ENCODE data around the gene SLC25A6. TPM values are rescaled to one million over a fixed set of nuclear protein-coding genes. Genes with fewer than 3 reads are reported as not detected.

The SLC25A6 gene
- total and polyA plus RNA-seq, 8 donors: 188 to 398 (median 229) TPM

- no peaks in the 10 kb centered on the region for H3K27me3 ChIP-seq
- H3K4me3 ChIP-seq: peak overlapping the region; percentile 86 to 99 (median 91)
- peaks cover 0 to 28% (median 18%) of the 10 kb centered on the region in 3 donors for H3K36me3 ChIP-seq
- 0 to 2% methylated on average over 27 to 69 of the region's 76 CpGs for WGBS, 2 donors
- H3K4me1 ChIP-seq: peaks cover 5 to 16% (median 11%) of the 10 kb centered on the region in 3 donors
- no peak for FAIRE-seq
- DNase-seq: peak in 5 of 6 donors; percentile 72 to 88 (median 79)
- peak overlapping the region; percentile 92 to 97 (median 94) for H3K27ac ChIP-seq
- intact Hi-C loops (cut with DNase I): loop anchor here in 1 of 3 donors (10.0 kb wide), 1 partner anchor 52 kb away; no protein-coding TSS in a partner anchor
- no peak for TF ChIP-seq CTCF (IDR thresholded peaks at IDR 0.05)
- peak; percentile 58 to 71 (median 66) for ATAC-seq
- H3K9me3 ChIP-seq: no peaks in the 10 kb centered on the region
Measured at GRCh38 chrX:1392376-1393068, 609 bp upstream of the SLC25A6 start.

DNA sequence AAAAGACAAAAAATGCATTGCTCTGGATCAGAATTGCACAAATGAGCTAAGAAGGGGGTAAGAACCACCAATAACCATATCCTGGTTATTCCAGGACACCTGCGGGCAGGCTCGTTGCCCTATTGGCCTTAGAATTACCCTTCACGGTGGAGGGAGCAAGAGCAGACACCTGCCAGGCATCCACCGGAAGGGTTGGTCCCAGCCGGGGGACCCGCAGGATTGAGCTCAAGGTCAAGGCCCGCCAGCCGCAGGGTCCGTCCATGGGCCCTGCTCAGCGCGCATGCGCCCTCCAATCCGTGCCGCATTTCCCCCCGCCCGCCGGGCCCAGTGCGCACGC, 575 bp downstream of the SLC25A6 start:
- Histone ChIP-seq H3K4me3 (peak overlapping the region; percentile 86 to 99 (median 91)), H3K4me1 (peaks cover 5 to 16% (median 11%) of the 10 kb centered on the region in 3 donors), H3K27me3 (no peaks in the 10 kb centered on the region), H3K27ac (peak overlapping the region; percentile 92 to 97 (median 94)), H3K36me3 (peaks cover 5 to 40% (median 30%) of the 10 kb centered on the region in 3 donors), H3K9me3 (no peaks in the 10 kb centered on the region)
- no peak for TF ChIP-seq CTCF (IDR thresholded peaks at IDR 0.05)
- WGBS, 2 donors: 0% methylated on average over 19 of the region's 19 CpGs
- peak in 2 of 6 donors; percentile 85 to 93 for DNase-seq
- ATAC-seq: no peak
- FAIRE-seq: no peak
- intact Hi-C loops (cut with DNase I): loop anchor here in 1 of 3 donors (10.0 kb wide), 1 partner anchor 53 kb away; no protein-coding TSS in a partner anchor

DNA sequence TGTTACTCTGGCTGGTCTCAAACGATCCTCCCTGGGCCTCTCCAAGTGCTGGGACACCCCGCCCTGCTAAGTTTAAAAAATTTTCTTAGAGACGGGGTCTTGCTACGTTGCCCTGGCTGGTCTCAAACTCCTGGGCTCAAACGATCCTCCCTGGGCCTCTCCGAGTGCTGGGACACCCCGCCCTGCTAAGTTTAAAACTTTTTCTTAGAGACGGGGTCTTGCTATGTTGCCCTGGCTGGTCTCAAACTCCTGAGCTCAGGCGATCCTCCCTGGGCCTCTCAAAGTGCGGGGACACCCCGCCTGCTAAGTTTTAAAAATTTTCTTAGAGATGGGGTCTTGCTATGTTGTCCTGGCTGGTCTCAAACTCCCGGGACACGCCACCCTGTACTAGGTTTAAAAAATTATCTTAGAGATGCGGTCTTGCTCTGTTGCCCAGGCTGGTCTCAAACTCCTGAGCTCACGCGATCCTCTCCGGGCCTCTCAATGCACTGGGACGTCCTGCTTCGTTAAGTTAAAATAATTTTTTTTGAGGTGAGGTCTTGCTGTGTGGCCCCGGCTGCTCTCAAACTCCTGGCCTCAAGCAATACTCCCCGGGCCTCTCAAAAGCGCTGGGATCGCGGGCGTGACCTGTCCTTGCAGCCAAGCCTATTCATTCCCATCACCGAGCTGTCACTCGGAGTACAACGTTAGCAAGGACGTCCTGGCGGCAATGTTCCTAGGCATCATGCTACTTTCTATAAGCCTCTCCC, 1.1 kb downstream of the SLC25A6 start:
- H3K27ac ChIP-seq: peak overlapping the region; percentile 92 to 97 (median 94)
- 36 to 43% methylated on average over 30 of the region's 30 CpGs for WGBS, 2 donors
- H3K27me3 ChIP-seq: no peaks in the 10 kb centered on the region
- peaks cover 5 to 45% (median 35%) of the 10 kb centered on the region in 3 donors for H3K36me3 ChIP-seq
- TF ChIP-seq CTCF (IDR thresholded peaks at IDR 0.05): no peak
- peak overlapping the region; percentile 86 to 99 (median 91) for H3K4me3 ChIP-seq
- no peak for ATAC-seq
- H3K4me1 ChIP-seq: peaks cover 5 to 16% (median 11%) of the 10 kb centered on the region in 3 donors
- intact Hi-C loops (cut with DNase I): loop anchor here in 1 of 3 donors (10.0 kb wide), 1 partner anchor 54 kb away; no protein-coding TSS in a partner anchor
- no peak for FAIRE-seq
- no peaks in the 10 kb centered on the region for H3K9me3 ChIP-seq
- peak in 5 of 6 donors; percentile 23 to 61 (median 33) for DNase-seq

- intact Hi-C loops (cut with DNase I): loop anchor here in 1 of 3 donors (10.0 kb wide), 1 partner anchor 55 kb away; no protein-coding TSS in a partner anchor
- Histone ChIP-seq H3K27me3 (no peaks in the 10 kb centered on the region), H3K27ac (no peak overlapping the region), H3K9me3 (no peaks in the 10 kb centered on the region), H3K36me3 (peaks cover 5 to 54% (median 42%) of the 10 kb centered on the region in 3 donors), H3K4me1 (peaks cover 5 to 16% (median 11%) of the 10 kb centered on the region in 3 donors), H3K4me3 (peak overlapping the region in 1 of 4 donors; percentile 14)
- DNase-seq (peak in 4 of 6 donors; percentile 9 to 13 (median 11)), ATAC-seq (no peak), FAIRE-seq (no peak)
- TF ChIP-seq CTCF (IDR thresholded peaks at IDR 0.05): no peak
- WGBS, 2 donors: 86 to 89% methylated on average over 10 of the region's 10 CpGs
Measured at GRCh38 chrX:1389993-1390285, 2.0 kb downstream of the SLC25A6 start.
